NCI-H146 (cell line): Measurements from ENCODE around the gene PPP1R14C.
A peak's percentile ranks its signal among the peaks of the same experiment; 100 is the strongest.

Experiments used
- DNase-seq: peaks from one replicate; lab custom pipeline; 2025; lab: John Stamatoyannopoulos, UW

The PPP1R14C gene

DNA sequence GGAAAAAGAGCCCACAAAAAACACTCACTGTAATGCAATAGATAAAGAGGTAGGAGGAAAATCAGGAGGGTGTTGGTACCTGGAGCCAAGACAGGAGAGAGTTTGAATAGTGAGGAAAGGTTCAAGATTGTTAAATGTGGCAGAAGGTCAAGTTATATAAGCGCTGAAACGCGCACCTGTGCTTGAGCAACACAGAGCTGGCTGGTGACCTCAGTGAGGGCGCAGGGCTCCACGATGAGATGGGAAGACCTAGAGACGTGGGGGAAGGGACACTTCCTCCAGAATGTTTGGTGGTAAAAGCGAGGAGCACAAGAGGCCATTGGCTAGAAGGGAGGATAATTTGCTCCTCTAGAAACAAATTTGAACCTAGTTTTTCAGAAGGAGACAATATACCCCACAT, 4.2 kb upstream of the PPP1R14C start:
- no peak for DNase-seq

DNA sequence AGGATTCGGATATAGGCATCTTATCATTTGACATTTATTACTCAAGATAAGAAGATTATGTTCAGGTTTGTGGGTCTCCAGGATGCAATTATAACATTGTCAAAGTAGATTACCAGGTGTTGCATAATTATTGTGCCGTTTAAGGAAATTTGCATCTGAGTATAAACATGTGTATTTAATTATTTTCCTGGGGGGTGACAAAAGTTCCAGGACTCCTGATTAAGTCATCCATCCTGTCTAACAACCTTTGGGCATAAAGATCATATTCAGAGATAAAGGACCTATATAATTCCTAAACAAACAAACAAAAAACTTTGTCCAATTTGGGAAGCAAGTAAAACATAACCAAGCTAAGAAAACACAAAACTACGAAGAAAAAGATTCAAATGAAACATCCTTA, 3.3 kb upstream of the PPP1R14C start:
- no peak for DNase-seq

- no peak for DNase-seq
Measured at GRCh38 chr6:150140236-150140969, 2.4 kb upstream of the PPP1R14C start.

- DNase-seq, result peak; percentile 89
Measured at GRCh38 chr6:150142097-150142669, 661 bp upstream of the PPP1R14C start.

- peak; percentile 50 for DNase-seq
Measured at GRCh38 chr6:150143516-150144293, 861 bp downstream of the PPP1R14C start.

DNA sequence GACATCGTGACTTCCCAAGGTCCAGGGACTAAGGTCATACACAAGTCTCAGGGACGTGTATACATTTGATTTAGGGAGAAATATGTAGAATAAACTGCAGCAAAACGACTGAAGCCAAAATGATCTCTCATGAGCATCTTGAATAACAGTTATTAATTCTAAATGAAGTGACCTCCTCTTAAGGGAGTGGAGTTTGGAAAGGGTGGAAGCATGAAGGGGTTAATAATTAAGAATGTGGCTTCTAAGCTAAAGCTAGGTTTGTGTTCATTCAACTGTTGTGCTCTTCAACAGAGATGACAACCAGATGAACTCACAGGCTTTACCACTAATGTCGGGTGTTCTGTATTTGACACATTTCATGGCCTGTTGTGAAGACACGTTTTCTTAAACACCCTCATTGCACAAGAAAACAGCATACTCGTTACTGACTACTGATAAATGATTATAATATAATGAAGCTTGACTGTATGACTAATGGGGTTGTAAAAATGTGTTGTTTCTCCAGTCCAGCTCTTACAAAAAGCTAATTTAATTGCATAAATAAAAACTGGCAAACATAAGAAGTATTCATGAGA, 1.5 kb downstream of the PPP1R14C start:
- no peak for DNase-seq

DNA sequence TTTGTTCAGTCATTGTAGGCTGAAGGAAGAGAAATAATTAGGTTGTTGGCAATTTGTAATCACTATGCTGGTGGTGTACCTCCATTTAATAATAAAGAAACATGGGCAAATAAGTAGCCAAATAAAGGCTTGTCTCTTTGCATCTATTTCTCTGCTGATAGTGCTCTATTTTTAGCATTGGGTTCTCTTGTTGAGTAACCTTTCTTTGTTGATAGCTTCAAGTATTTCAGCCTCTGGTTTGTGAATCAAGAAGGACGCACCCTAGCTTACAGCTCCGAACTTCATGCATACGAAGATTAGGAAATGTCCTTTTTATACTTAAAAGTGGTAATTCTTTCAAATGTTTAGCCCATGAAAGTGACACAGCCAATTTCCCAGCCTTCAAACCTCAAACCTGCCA, 2.6 kb downstream of the PPP1R14C start:
- no peak for DNase-seq

GRCh38 chr6:150145830-150146229, 3.0 kb downstream of the PPP1R14C start:
- no peak for DNase-seq

DNA sequence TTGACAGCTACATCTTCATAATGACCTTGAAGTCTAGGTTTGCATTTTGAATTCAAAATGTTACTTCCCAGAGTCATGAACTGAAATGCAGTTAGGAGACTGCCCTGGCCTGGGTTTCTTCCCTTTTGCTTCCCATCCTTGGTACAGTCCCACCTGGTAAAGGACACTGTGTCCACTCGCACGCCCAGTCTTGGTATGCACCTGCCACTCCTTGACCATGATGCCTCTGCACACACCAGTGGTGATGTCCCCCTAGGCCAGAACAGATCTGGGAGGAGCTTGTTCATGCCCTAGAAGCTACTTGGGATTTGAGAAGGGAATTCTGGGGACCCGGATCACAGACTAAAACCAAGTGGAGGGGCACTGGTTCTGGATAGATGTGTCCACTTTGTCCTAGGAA, 3.6 kb downstream of the PPP1R14C start:
- DNase-seq, result no peak

GRCh38 chr6:150149146-150149545, 6.3 kb downstream of the PPP1R14C start:
- DNase-seq, result no peak

GRCh38 chr6:150150458-150150820, 7.6 kb downstream of the PPP1R14C start:
- no peak for DNase-seq

DNA sequence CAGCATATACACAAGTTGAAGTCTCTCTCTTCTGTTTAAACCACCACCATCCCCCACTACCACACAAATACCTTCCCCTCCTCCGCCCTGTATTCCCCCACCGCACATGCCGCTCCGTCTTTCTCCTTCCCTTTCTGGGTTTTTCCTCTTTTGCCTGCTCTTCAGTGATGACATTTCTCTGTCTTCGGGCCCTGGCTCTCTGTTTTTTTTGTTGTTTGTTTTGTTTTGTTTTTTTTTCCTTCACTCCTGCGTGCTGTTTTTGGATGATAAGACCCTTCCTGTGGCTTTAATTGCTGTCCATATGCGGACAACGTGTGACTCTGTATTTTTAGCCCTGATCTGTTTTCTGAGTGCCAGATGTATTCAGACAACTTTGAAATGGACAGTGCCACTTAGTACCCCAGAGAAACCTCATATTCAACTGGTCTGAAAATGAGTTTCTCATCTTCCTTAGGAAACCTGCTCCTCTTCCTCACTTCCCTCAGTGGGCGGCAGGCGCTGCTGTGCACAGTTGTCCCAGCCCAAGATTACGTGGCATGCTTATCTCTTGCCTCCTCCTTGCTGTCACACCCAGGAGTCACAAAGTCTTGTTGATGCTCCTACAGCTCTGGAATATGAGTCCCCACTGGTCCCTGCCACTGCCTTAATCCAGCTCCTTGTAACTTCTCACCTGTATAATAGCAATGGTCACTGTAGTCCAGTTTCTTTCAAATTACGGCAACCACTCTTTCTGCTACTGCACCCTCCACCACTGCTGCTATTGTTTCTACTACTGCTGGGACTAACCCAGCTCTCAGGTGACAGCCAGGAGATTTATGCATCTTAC, 8.2 kb downstream of the PPP1R14C start:
- no peak for DNase-seq

DNA sequence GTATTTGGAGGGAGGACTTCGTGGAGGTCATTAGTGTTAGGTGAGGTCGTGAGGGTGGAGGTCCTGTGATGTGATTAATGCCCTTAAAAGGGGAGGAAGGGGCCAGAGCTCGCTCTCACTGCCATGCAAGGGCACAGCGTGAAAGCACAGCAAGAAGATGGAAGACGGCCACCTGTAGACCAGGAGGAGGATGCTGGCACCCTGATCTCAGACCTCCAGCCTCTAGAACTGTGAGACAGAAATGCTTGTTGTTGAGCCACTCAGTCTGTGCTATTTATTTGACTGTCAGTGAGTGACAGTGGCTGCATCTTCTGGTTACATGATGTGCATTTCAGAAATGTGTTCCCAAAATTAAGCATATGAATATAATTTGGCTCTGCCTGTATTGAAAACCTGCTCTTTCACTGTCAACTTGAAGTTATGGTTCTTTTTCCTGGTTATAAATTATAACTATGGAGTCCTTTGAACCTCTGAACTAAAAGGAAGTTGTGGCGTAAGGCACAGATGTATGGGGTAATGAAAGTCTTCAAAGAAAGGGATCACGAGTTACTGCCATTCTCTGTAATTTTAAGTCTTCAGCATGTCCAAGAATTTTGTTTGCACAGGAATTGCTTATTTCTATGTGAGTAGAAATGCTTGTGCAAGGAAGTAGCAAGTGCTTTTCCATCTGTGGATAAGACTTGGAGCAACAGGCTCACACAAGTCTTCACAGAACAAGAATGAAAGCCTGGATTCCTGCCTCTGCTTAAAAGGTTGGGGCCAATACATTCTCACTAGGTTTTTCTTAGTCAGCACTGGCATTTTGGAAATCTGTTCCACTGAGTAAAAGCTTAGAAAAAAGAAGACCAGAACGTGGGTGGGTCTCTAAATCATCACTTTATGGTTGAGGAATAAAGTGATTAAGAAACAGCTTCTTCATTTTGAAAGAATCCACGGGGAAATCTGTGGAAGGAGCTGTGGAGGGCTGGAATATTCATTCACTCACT, 10.3 kb downstream of the PPP1R14C start:
- no peak for DNase-seq

DNA sequence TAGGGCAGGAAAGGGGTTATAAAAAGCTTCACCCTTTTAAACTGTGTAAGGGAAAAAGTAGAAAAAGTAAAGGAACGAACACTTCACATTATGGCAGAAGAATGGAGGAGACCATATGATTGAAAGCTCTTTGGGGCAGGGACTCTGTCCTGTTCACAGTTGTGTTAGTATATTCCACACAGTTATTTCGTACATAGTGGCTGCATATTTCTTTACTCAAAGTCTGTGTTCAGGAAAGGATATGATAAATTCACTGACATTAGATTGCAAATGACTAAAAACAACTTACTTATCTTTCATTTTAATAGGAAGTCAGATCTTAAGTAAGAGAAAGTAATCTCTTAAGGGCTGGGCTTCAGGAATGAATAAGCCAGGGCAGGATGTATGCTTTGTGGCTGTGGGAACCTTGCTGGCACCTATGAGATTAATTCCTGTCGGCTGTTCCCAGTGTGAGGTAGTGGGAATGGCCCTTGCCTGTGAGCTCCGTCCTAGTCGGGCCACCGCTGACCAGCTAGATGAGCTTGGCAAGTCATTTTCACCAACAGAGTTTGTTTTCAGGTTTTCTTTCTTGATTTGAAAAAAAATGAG, 11.2 kb downstream of the PPP1R14C start:
- no peak for DNase-seq

DNA sequence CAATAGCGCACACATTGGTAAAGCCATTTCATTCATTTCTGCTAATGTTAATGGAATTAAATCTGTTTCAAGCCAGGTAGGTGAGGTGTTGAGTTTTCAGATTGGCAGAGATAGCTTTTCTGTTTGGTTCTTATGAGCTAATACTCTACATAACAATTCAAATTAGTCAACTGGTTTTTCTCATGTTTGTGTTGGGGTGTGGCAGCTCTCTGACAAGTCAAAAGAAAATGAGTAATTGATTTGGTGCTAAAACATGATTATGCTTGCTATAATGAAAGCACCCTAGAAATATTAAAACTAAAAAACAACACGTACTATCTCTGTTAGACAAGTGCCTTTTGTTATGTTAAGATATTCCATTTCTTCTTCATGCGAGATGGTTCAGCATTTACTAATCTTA, 13.6 kb downstream of the PPP1R14C start:
- DNase-seq, result no peak

DNA sequence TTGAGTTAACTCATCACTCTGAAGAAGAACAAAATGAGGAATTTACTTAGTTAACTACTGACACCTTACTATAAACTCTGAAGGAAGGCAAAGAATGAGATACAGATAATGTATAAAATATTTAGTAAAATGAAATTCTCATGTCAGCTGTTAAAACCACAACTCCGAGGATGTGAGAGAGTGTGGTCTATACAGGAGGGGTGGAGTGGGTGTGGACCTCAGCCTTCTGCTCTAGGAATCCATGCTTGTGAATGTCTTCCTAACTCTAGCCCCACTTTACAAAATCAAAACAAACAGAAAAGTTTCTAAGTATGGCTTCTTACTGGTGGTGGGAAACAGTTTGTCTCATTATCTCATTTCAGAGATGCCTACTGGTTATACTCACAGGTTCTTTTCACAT, 14.2 kb downstream of the PPP1R14C start:
- DNase-seq, result no peak

DNA sequence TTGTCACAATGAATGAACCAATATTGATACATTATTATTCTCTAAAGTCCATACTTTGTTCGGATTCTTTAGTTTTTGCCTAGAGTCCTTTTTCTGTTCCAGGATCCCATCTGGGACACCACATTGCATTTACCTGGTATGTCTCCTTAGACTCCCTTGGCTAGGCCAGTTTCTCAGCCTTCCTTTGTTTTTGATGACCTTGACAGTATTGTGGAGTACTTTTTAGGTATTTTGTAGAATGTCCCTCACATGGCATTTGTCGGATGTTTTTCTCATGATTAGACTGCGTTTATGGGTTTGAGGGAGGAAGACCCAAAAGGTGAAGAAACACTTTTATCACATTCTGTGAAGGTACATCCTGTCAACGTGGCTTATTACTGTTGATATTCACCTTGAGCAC, 16.9 kb downstream of the PPP1R14C start:
- no peak for DNase-seq

GRCh38 chr6:150163970-150164369, 21.1 kb downstream of the PPP1R14C start:
- DNase-seq, result no peak

DNA sequence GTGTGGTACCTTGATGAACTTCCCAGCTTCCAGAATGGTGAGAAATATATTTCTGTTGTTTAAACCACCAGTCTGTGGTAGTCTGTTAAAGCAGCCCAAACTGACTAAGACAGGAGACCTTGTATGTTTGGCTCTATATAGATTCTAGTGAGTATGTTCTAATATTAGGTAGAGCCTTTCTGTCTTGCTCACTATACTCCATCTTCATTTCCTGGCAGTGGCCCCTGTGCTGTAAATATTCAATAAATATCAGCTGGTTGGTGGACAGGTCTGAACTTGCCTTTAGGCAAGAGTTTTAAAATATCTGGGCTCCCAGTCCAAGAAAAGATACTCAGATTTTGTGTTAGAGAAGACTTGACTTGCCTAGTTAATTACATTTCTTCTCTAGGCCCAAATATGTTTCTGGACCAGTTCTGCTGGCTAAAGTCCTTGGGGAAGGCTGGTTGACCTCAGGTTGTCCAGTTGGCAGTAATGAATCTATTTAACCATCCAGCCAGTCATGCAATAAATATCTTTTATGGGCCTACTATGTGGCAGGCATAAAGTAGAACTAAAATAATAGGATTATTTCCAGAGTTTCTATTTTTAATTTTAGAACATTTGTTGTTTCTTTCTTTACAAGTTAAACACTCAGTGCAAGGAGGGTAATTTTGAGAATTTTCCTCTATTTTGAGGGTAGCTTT, 22.3 kb downstream of the PPP1R14C start:
- no peak for DNase-seq

DNA sequence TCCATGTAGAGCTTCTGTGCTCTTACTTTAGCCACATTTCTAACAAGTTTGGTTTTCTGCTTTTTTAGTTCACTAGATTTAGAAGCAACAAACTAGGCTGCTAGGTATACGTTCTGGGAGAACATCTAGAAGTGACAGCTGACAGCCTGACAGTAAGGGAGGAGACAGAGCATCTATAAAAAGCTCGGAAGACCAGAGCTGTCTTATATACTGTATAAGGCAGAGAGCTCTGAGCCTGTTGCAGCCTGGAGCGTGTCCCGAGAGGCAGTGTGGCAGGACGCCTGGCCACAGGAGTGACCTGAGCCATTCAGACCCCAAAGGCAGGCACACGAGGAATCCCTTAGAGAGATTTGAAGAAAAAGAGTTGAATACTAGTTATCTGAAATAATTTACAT, 24.6 kb downstream of the PPP1R14C start:
- no peak for DNase-seq
